CD14-positive monocyte (primary cell): ENCODE data around the gene NFIC. TPM values are rescaled to one million over a fixed set of nuclear protein-coding genes. Genes with fewer than 3 reads are reported as not detected.

Experiments used
- DNase-seq, 3 donors: peaks; one replicate each; pipeline ENCODE4 v3.0.0-alpha.2; 2011 to 2022
- H2AFZ ChIP-seq: 2 replicates; pipeline ENCODE4 v1.6.0; 2012; ENCODE audit warnings: mild to moderate bottlenecking, low read depth, low read length, inconsistent platforms; ENCODE audit not compliant: insufficient read depth, poor library complexity, severe bottlenecking
- H3K27ac ChIP-seq, 2 donors: 1 replicate in 1 of 2; 2 replicates in 1 of 2; pipeline ENCODE4 v1.5.1; 2012 to 2013; ENCODE audit warnings: low read length in 2 of 2, control low read depth in 1 of 2, inconsistent platforms in 1 of 2, low read depth in 1 of 2, mild to moderate bottlenecking in 1 of 2
- H3K27me3 ChIP-seq, 2 donors: one replicate each; pipeline versions ENCODE4 v1.6.0 to v1.6.1; 2011 to 2013; ENCODE audit warnings: low read length in 2 of 2; ENCODE audit not compliant: control insufficient read depth in 2 of 2, insufficient read depth in 2 of 2
- H3K36me3 ChIP-seq, 2 donors: replicated peaks in 1 of 2; 1 replicate in 1 of 2; 2 replicates in 1 of 2; pipeline versions ENCODE4 v1.5.1 to v1.6.1; 2012 to 2013; ENCODE audit warnings: low read length in 2 of 2, control low read depth in 1 of 2, inconsistent platforms in 1 of 2, mild to moderate bottlenecking in 1 of 2; ENCODE audit not compliant: insufficient read depth in 2 of 2, control insufficient read depth in 1 of 2
- H3K4me1 ChIP-seq, 2 donors: 1 replicate in 1 of 2; 2 replicates in 1 of 2; pipeline versions ENCODE4 v1.5.1 to v1.6.1; 2012 to 2013; ENCODE audit warnings: low read length in 2 of 2, control low read depth in 1 of 2, inconsistent platforms in 1 of 2, mild to moderate bottlenecking in 1 of 2, moderate library complexity in 1 of 2; ENCODE audit not compliant: insufficient read depth in 2 of 2, control insufficient read depth in 1 of 2
- H3K4me2 ChIP-seq: replicated peaks from 2 replicates; pipeline ENCODE3; 2012; ENCODE audit warnings: low read length, moderate library complexity, mild to moderate bottlenecking; ENCODE audit not compliant: poor library complexity, severe bottlenecking; ENCODE audit errors: extremely low read depth
- H3K4me3 ChIP-seq, 3 experiments: fragments of 200-600 bp in 1 of 3; sonication (generic) in 1 of 3; replicated peaks in 1 of 3; 1 replicate in 2 of 3; 2 replicates in 1 of 3; pipeline ENCODE4 v1.5.1; 2011 to 2013; ENCODE audit warnings: low read length in 3 of 3, mild to moderate bottlenecking in 3 of 3, control low read depth in 2 of 3, low read depth in 2 of 3, inconsistent platforms in 1 of 3, moderate library complexity in 1 of 3
- H3K79me2 ChIP-seq: 2 replicates; pipeline ENCODE4 v1.6.0; 2012; ENCODE audit warnings: mild to moderate bottlenecking, control low read depth, inconsistent platforms, low read length, moderate library complexity; ENCODE audit not compliant: insufficient read depth
- H3K9ac ChIP-seq: 2 replicates; pipeline ENCODE4 v1.6.0; 2017; ENCODE audit warnings: low read length, mild to moderate bottlenecking; ENCODE audit not compliant: insufficient read depth, poor library complexity, severe bottlenecking
- H3K9me3 ChIP-seq, 2 donors: replicated peaks in 1 of 2; 1 replicate in 1 of 2; 2 replicates in 1 of 2; pipeline versions ENCODE4 v1.5.1 to v1.6.1; 2012 to 2013; ENCODE audit warnings: low read length in 2 of 2, control low read depth in 1 of 2; ENCODE audit not compliant: control insufficient read depth in 1 of 2, insufficient read depth in 1 of 2
- H4K20me1 ChIP-seq: 2 replicates; pipeline ENCODE4 v1.6.0; 2012; ENCODE audit warnings: mild to moderate bottlenecking, low read length, control low read depth, moderate library complexity; ENCODE audit not compliant: insufficient read depth
- H3K27ac Mint-ChIP-seq, 7 donors: one replicate each; pipeline ENCODE4 v1.8.0; 2020; ENCODE audit warnings: mild to moderate bottlenecking in 7 of 7, mixed read lengths in 7 of 7, moderate library complexity in 6 of 7, inconsistent platforms in 2 of 7
- H3K27me3 Mint-ChIP-seq, 3 donors: one replicate each; pipeline ENCODE4 v1.8.0; 2021 to 2022; ENCODE audit warnings: low read depth in 3 of 3, mild to moderate bottlenecking in 3 of 3, mixed read lengths in 3 of 3, moderate library complexity in 3 of 3, inconsistent platforms in 1 of 3
- H3K36me3 Mint-ChIP-seq, 2 donors: one replicate each; pipeline ENCODE4 v1.8.0; 2020; ENCODE audit warnings: mixed read lengths in 2 of 2, inconsistent platforms in 1 of 2, mild to moderate bottlenecking in 1 of 2
- H3K4me1 Mint-ChIP-seq: one replicate; pipeline ENCODE4 v1.8.0; 2020; ENCODE audit warnings: mild to moderate bottlenecking, mixed read lengths
- H3K4me3 Mint-ChIP-seq, 2 donors: one replicate each; pipeline ENCODE4 v1.8.0; 2020; ENCODE audit warnings: mild to moderate bottlenecking in 2 of 2, mixed read lengths in 2 of 2, moderate library complexity in 1 of 2
- H3K9me3 Mint-ChIP-seq, 7 donors: one replicate each; pipeline ENCODE4 v1.8.0; 2020 to 2022; ENCODE audit warnings: mixed read lengths in 7 of 7, mild to moderate bottlenecking in 6 of 7, moderate library complexity in 6 of 7, inconsistent platforms in 2 of 7
- CTCF ChIP-seq: fragments of 200-600 bp; IDR thresholded peaks from one replicate; pipeline ENCODE4 v1.8.0; 2022; ENCODE audit warnings: antibody characterized with exemption, mild to moderate bottlenecking
- WGBS: methylation state at CpG from one replicate; pipeline ENCODE4 v1.1.5; 2013; ENCODE audit warnings: missing lambda C conversion rate; ENCODE audit not compliant: insufficient coverage; 5-methylcytosine and 5-hydroxymethylcytosine counted together
- intact Hi-C, 2 donors: fragments of 100-400 bp; cut with micrococcal nuclease; formaldehyde crosslinking; loops; one replicate each; pipeline versions ENCODE4 v1.15.0 to v1.15.1; 2023
- polyA plus RNA-seq, 3 donors: library from polyadenylated mRNA; depleted of rRNA in 1 of 3; unstranded in 2 of 3; stranded (reverse) in 1 of 3; fragments of 300-500 nt in 2 of 3; fragments of >200 nt in 1 of 3; fragmentation: Illumina TruSeq in 2 of 3; gene quantifications; 1 replicate in 2 of 3; 2 replicates in 1 of 3; pipeline ENCODE4 v1.2.3, GENCODE V29; 2012 to 2021

The NFIC gene
- polyA plus RNA-seq, 3 donors: 7.0 to 13.8 (median 11.5) TPM

- Histone ChIP-seq H3K4me3 (no peak overlapping the region), H3K9ac (no peak overlapping the region), H3K4me2 (no peak overlapping the region), H2AFZ (no peak overlapping the region), H3K4me1 (no peaks in the 10 kb centered on the region), H3K27me3 (no peaks in the 10 kb centered on the region), H3K27ac (no peak overlapping the region), H3K79me2 (no peaks in the 10 kb centered on the region), H3K36me3 (no peaks in the 10 kb centered on the region), H4K20me1 (no peaks in the 10 kb centered on the region), H3K9me3 (no peaks in the 10 kb centered on the region)
- no peak overlapping the region for H3K4me3 Mint-ChIP-seq
- H3K27ac Mint-ChIP-seq: no peak overlapping the region
- no peak for DNase-seq
- WGBS: 75% methylated on average over 4 of the region's 8 CpGs
- TF ChIP-seq CTCF: no peak
- H3K27me3 Mint-ChIP-seq: peaks cover 5 to 18% (median 10%) of the 10 kb centered on the region in 3 donors
- H3K9me3 Mint-ChIP-seq: peaks cover 0 to 2% (median 0%) of the 10 kb centered on the region in 7 donors
- H3K4me1 Mint-ChIP-seq: no peaks in the 10 kb centered on the region
- intact Hi-C loops: no loop called here
- H3K36me3 Mint-ChIP-seq: no peaks in the 10 kb centered on the region
These were observed 45.5 kb upstream of the NFIC start for GRCh38 chr19:3320853-3321252.

- peak overlapping the region in 1 of 7 donors; percentile 13 for H3K27ac Mint-ChIP-seq
- no peak overlapping the region for H3K4me3 Mint-ChIP-seq
- 65% methylated on average over 6 of the region's 6 CpGs for WGBS
- Histone ChIP-seq H3K9me3 (no peaks in the 10 kb centered on the region), H3K4me3 (no peak overlapping the region), H3K9ac (no peak overlapping the region), H3K36me3 (no peaks in the 10 kb centered on the region), H4K20me1 (no peaks in the 10 kb centered on the region), H3K4me1 (no peaks in the 10 kb centered on the region), H2AFZ (no peak overlapping the region), H3K27me3 (no peaks in the 10 kb centered on the region), H3K4me2 (no peak overlapping the region), H3K27ac (no peak overlapping the region), H3K79me2 (no peaks in the 10 kb centered on the region)
- no peak for TF ChIP-seq CTCF
- H3K4me1 Mint-ChIP-seq: no peaks in the 10 kb centered on the region
- H3K27me3 Mint-ChIP-seq: peaks cover 10 to 15% (median 10%) of the 10 kb centered on the region in 3 donors
- no peak for DNase-seq
- H3K9me3 Mint-ChIP-seq: peaks cover 0 to 2% (median 0%) of the 10 kb centered on the region in 7 donors
- intact Hi-C loops: no loop called here
- no peaks in the 10 kb centered on the region for H3K36me3 Mint-ChIP-seq
These were observed 44.7 kb upstream of the NFIC start for GRCh38 chr19:3321696-3322095.
